Posterior vena cava (tissue), 2 donors: ENCODE measurements around the gene CYP4A22. TPM values are rescaled to one million over a fixed set of nuclear protein-coding genes. Genes with fewer than 3 reads are reported as not detected.
A peak's percentile ranks its signal among the peaks of the same experiment; 100 is the strongest.
"Not testable (repeated sequence)": the region's sequence is repeated elsewhere in the genome, so short reads cannot be mapped to it uniquely, and the experiment has no call there.

Source experiments
- DNase-seq: peaks from one replicate; pipeline ENCODE4 v3.0.0-alpha.2; 2020; ENCODE audit warnings: low spot score
- intact Hi-C, 2 donors: fragments of 100-400 bp; cut with DNase I; formaldehyde crosslinking; loops; one replicate each; pipeline versions ENCODE4 v1.14.1 to v1.14.2; 2022 to 2023
- total RNA-seq, 2 donors: library from RNA; stranded (reverse); fragmentation: NEBNext Ultra II Directional; extraction: Animal tissue kit (Norgen Biotek cat#: 25700); gene quantifications; one replicate each; pipeline ENCODE4 v1.2.1, GENCODE V29; 2021
- donor health status: DM: yes; HTN: yes; CAD: no.
- donor health status: DM: yes; HTN: yes; CAD: no.

Gene CYP4A22
- total RNA-seq, 2 donors from 2014 or later = 0.10 to 0.32 TPM

DNA sequence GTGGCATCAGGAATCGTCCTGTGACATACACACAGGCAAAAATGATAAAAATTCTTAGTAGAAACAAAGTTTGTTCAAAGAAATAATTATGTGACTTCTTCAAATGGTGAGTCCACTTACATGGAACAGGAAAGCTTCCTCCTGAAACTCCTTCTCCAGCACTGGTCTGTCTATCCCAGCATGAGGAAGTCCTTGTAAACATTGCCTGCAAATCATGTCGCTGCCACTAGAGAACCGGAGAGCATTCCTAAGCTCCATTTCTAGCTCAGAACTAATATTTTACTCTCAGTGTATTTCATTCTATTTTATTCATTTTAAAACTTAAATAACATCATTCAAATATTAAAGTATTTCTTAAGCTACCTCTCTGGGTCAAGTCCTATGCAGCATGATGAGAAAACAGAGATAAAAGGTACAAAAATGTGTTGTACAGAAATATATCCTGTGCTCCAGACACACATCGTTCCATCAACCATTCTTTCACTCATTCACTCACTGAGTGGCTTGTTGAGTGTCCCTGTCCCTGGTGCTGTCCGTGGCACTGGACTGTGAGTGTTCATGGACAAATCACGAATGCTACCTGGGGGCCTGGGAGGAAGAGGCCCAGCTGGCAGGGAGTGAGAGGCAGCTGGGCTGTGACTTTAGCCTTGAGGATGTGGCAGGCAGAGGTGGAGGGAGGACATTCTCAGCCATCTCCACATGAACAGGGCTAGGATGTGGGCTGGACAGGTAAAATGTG lies 10.0 kb downstream of the CYP4A22 start:
- no peak for DNase-seq
- intact Hi-C loops = no loop called here

DNA sequence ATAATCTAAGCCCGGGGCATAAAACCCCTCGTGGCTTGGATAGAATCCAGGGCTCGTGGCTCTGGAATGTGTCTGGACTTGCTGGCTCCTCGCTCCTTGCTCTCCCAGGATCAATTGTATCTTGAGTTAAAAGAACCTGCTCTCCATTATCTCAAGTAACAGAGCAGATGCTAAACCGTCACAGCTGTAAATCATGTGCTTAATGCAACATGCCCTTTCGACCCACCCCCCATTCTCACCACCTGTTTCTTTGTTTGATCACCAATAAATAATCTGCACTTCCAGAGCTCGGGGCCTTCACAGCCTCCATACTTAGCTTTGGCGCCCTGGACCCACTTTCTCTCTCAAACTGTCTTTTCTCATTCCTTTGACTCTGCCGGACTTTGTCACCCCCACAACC lies 11.9 kb downstream of the CYP4A22 start:
- intact Hi-C loops, DNase-seq: not testable (repeated sequence)

DNA sequence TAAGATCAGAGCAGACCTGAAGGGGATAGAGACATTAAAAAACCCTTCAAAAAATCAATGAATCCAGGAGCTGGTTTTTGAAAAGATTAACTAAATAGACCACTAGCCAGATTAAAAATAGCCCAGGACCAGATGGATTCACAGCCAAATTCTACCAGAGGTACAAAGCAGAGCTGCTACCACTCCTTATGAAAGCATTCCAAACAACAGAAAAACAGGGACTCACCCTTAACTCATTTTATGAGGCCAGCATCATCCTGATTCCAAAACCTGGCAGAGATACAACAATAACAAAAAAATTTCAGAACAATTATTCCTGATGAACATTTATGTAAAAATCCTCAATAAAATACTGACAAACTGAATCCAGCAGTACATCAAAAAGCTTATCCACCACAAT lies 19.2 kb downstream of the CYP4A22 start:
- DNase-seq, intact Hi-C loops: not testable (repeated sequence)

DNA sequence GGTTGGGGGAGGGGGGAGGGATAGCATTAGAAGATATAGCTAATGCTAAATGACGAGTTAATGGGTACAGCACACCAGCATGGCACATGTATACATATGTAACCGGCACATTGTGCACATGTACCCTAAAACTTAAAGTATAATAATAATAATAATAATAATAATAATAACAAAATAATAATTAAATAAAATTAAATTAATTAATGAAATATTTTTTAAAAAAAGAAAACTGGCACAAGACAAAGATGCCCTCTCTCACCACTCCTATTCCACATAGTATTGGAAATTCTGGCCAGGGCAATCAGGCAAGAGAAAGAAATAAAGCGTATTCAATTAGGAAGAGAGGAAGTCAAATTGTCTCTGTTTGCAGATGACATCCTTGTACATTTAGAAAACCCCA lies 20.7 kb downstream of the CYP4A22 start:
- DNase-seq, intact Hi-C loops: not testable (repeated sequence)

DNA sequence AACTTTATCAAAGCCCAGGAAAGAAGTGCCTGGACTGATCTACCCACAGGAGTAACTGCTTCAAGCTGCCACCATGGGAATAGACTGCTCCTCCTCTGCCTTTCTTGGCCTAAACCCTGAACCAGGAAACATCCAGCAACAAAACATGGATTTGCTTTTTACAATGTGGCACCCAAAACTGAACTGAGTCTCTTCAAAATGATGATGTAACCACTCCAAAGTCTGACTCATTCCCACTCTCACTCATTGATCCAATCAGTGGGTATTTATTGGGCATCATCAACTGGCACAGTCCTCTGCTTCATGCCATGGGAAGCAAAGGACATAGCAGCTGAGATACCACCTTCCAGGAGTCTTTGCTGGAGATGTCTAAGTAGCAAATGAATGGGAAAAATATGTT lies 23.5 kb downstream of the CYP4A22 start:
- DNase-seq = no peak
- intact Hi-C loops = no loop called here

DNA sequence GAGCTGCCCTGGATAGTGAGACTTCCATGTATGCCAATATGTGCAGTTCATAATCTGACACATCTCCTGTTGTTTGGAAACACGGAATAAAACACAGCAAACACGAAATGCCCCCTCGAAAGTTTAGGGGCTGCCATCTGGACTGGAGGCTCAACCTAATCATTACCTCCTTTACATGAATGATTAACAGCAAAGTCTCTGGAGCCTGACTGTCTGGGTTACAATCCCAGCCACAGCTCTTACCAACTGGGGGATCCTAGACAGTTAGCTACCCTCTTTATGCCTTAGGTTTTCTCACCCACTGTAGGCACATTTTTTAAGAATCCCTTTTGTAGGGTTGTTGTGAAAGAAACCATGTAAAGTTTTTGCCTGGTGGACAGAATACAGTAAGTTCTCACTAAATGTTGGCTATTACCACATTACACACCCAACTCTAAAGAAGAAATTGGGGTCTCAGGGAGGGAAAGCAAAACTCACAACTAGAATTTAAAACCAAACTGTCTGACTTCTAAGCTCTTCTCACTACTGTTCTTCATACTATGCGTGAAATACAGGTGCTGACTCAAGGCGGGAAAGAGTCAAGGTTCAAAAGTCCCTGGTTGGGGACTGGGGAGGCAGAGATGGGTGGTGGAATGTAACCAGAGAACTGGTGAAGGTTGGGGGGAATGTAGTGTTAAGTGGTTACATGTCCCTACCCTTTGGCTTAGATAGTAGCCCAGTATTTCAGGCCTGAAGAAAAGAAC lies 24.2 kb downstream of the CYP4A22 start:
- intact Hi-C loops = no loop called here
- DNase-seq = no peak

DNA sequence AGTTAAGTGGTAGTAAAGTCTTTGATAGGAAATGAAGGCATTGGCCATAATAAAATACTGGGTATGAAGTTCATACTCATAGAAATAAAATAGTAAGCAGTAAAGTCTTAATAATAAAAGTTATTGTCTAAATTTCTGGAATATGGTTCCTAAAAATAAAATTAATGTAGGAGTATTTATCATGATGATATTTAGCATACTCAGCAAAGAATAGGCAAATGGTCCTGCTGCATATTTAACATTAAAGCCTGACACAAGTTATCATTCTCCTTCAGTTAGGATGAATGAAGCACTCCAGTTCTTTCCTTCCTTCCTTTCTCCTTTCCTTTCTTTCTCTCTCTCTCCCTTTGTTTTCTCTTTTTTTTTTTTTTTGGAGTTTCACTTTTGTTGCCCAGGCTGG lies 27.3 kb downstream of the CYP4A22 start:
- DNase-seq = no peak
- intact Hi-C loops = no loop called here

DNA sequence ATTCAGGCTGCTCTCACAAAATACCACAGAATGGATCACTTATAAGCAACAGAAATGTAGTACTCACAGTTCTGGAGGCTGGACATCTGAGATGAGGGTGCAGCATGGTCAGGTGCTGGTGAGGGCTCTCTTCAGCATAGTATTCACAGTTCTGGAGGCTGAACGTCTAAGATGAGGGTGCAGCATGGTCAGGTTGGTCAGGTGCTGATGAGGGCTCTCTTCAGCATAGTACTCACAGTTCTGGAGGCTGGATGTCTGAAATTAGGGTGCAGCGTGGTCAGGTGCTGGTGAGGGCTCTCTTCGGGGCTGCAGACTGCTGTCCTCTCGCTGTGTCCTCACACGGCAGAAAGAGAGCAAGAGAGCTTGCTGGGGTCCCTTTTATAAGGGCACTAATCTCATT lies 35.5 kb downstream of the CYP4A22 start:
- intact Hi-C loops = no loop called here
- DNase-seq = peak; percentile 26

DNA sequence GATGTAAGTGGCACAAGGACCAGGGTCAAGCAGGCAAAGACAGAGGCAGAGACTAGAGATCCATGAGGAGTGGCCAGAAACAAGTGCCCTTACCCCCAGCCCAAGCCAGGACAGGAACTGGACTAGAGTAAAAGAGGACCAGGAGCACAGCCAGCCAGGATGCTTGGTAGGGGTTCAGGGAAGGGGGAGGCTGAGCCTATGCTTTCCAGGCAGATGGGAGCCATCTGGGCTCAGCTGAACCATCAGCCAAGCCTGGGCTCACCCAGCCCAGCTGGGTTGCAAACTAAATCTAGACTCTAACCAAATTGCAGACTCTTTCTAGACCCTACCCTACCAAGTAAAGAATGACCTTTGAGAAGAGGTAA lies 37.4 kb downstream of the CYP4A22 start:
- intact Hi-C loops = no loop called here
- no peak for DNase-seq

DNA sequence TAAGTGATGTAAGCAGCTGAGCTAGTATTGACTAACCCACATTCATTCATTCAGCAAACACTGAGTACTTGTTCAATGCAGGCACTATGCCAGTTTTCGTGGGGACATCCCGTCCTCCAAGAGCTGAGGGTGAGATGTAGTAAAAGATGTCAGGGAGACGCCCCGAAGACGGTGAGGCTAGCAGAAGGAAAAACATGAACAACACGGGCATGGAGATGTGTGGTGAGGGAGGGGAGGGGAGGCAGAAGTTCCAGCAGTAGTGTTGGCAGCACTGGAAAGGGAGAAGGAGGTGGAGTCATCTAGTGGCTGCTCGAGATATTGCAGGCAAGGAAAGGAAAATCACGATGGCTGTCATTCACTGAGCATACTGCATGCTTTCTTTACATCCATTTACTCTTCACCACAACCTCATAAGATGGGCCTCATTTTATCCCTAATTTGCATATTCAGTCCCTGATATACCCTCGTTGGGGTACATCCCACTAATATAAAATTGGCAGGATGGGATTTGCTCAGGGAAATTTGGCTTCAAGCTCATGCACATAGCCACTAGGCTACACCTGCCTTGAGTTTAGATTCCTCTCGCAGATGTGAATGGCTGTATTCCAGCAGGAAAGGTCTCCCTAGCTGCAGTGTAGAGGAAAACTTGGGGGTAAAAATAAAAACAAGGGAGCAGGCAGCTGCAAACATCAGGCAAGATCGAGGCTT lies 38.1 kb downstream of the CYP4A22 start:
- DNase-seq = peak; percentile 72
- intact Hi-C loops = no loop called here

DNA sequence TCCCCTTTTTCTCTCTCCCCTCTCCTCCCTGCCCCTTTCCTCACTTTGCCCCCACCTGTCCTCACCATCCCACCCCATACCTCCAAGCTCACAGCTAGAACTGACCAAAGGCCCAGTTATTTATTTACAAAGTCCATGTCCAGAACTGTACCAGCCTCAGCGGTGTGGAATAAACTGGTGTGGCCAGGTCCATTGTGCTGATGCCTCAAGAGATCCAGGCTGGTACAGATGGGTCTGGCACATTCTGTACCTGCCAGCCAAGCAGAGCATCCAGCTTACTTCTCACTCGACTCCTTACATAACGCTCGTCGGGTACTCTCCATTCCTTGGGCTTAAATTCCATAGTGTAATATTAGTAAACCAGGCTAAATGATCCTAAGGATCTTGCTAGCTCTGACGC lies 40.8 kb downstream of the CYP4A22 start:
- intact Hi-C loops = no loop called here
- DNase-seq = peak; percentile 36

DNA sequence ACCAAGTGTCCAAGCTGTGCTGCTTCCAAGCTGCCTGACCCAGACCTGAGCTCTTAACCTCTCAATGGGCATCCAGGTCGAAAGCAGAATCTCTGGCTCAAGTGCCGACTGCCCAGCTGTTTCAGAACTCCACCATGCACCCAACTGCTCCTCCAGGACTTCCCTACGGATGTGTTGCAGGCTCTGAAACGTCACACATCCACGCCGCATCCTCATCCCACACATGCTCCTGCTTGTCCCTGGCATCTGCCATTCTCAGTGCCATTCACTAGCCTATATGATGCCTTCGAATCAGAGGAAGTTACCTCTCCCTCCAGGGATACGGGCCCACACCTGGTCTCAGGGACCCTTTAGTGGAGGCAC lies 41.4 kb downstream of the CYP4A22 start:
- peak; percentile 58 for DNase-seq
- intact Hi-C loops = no loop called here

DNA sequence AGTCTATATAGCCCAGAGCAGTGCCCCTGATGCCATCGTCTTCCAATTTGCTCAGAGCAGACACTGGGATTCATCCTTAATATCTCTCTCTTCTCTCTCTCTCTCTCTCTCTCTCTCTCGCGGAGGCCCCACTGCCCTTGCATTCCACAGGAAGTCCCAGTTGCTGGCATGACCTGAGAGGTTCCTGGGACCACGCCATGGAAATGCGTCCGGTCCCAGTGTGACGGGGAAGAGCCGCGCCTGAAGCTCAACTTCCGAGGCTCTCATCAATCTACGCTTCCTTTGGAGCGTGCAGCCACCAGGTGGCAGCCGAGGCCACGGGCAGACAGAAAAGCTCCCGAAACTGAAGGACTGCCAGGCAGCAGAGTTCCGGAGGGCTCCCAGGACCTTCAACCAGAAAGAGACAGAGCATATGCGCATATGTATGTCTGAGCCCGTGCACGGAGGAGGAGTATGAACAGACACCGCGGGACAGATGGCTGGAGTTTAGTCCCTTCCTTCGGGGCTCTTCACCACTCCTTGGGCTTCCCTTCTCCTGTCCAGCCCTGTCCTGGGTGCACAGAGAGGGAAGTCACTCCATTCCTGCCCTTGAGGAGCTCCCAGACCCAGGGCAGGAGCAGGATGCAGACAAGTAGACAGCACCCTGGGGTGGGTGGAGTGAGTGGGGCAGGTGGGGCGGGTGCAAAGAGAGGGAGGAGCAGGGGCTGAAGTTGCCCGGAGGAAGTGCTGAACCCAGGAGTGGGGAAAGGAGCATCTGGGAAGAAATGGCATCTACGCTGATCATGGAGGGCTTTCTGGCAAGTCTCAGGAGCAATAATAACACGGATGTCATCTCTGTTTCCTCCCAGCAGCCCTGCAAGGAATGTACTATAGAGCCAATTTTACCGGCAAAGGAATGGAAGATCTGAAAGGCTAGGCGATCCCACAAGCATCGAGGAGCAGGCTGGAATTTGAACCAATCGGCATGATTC lies 42.1 kb downstream of the CYP4A22 start:
- peak; percentile 98 for DNase-seq
- intact Hi-C loops = no loop called here

DNA sequence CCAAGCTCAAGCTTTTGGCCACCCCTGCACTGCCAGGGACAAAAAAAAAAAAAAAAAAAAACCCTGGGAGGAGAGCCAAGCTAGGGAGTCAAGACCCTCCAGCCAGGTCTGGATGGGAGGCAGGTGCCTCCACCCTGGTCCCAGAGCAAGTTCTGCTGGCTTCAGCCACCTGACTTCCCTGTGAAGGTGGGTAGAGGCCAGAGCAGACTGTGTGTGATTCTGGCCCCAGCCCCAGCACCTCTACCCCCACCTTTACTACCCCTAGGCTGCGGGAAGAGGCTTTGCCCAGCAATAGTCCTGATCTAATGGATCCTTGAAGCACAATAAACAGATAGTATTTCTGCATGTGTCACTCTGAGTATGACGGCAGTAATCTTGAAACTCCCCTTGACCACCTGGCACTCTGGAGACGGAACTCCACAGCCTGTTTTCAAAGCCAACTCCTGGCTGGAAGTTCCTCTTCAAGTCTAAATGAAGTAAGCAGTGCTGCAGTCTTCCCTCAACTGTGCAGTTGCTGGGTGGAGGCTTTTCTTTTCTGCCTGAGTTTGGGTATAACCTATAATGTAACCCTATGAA lies 42.8 kb downstream of the CYP4A22 start:
- intact Hi-C loops = loop anchor here (10.0 kb wide), 3 partner anchors 85 to 535 kb away; partner anchors contain the start of gene FOXD2 (in 1 of the 2)

DNA sequence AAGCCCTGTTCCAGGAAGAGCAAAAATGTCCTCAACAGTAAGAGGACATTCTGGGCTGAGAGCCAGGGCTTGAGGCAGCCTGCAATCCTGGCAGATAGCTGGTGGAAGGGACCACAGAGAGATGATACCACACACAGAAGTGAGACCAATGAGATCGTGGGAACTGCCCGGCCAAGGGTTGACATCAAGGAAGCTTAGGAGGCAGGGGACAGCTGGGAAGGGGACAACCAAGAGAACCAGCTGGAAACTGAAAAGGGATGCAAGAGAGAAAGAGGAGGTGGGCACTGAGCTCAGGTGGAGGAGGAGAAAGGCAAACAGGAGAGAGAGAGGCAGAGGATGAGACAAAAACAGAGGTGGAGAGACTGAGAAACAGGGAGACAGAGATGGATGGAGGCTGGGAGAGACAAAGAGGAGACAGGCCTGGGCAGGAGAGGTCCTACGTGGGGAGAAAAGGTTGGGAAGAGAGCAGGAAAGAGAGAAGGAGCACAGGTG lies 43.4 kb downstream of the CYP4A22 start:
- intact Hi-C loops = loop anchor here (10.0 kb wide), 3 partner anchors 84 to 534 kb away; partner anchors contain the start of gene FOXD2 (in 1 of the 2)
- DNase-seq = peak; percentile 44

More for the DNA sequence above, 42.8 kb downstream of the CYP4A22 start:
- peak; percentile 37 for DNase-seq

DNA sequence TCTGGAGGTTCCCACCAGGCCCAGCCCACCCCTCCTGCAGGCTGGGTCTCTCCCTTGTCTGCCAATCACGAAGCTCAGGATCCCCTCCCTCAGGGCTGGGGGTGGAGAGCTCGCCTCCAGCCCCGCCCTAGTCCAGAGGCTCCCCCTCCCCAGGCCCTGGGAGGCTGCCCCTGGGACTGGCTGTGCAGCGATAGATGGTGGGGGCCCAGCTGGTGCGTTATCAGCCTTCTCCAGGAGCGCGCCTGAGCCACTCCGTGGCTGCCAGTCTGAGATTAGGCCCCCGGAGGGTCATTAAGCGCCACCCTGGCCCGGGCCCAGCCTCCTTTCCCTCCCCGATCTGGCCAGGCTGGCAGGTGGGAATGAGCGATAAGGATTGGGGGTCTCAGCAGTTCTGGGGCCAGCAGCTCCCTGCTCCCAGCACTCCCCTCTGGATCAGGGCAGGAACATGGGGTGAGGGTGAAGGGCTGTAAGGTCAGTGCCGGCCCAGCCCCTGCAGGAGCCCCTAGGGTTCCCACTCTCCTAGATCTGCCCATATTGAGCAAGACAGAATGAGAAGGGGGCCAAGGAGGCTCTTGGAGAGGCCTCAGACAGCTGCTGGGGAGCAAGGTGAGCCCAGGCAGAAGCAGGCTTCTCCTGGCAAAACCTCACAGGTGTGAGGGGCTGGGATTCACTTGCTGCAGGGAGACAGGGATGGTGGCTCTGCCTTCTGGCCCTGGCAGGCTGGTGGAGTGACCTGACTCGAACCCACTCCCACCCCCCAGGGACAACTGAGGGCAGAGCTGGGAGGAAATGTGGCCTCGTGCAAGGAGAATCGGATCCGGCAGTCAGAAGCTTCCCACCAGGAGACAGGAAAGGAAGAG lies 44.1 kb downstream of the CYP4A22 start:
- intact Hi-C loops = loop anchor here (10.0 kb wide), 3 partner anchors 83 to 533 kb away; partner anchors contain the start of gene FOXD2 (in 1 of the 2)
- peak; percentile 60 for DNase-seq

DNA sequence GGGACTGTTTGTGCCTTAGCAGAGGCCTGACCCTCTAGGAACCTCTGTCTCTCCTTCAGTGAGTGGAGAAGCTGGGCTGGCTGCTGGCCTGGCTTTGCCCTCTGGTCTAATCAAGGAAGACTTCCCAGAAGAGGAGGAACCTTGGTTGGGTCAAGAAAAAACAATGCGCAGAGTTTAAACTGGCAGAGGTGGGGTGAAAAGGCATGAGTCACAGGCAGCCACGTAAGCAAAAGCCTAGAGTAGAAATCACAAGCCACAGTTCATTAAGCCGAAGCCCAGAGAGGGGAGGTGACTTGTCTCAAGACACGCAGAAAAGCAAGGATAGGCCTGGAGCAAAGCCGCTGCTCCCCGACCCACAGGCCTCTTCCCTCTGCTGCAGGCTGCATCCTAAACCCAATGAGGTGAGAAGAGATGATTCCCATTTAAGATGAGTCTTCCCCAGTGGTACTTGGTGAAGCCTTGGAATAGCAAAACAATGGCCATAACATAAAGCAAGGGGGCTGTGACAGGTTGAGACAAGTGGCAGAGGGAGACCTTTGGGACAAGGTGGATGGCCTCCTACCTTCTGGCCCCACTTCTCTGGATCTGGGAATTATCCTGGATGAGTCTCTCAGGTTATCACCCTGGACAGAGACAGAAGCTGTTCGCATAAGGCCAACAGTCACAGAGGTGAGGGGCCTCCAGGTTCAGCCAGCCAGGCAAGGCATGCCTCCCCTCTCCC lies 44.9 kb downstream of the CYP4A22 start:
- intact Hi-C loops = loop anchor here (10.0 kb wide), 3 partner anchors 83 to 533 kb away; partner anchors contain the start of gene FOXD2 (in 1 of the 2)
- peak; percentile 61 for DNase-seq
